Esophagus squamous epithelium (tissue), 5 donors: Measurements from ENCODE around the gene GABBR2. TPM values are rescaled to one million over a fixed set of nuclear protein-coding genes. Genes with fewer than 3 reads are reported as not detected.

Experiments
- DNase-seq: peaks from one replicate; lab custom pipeline; 2025; lab: John Stamatoyannopoulos, UW
- H3K27ac ChIP-seq, 4 donors: fragments of 200-600 bp; sonication (generic); one replicate each; pipeline ENCODE4 v1.5.1; 2016 to 2019; ENCODE audit warnings: mild to moderate bottlenecking in 1 of 4
- H3K27me3 ChIP-seq, 4 donors: fragments of 200-600 bp; sonication (generic); 1 replicate in 3 of 4; 2 replicates in 1 of 4; pipeline versions ENCODE4 v1.5.1 to v1.6.0; 2017 to 2021; ENCODE audit warnings: antibody characterized with exemption in 1 of 4
- H3K36me3 ChIP-seq, 3 donors: fragments of 200-600 bp; sonication (generic); one replicate each; pipeline ENCODE4 v1.5.1; 2016 to 2019
- H3K4me1 ChIP-seq, 3 donors: fragments of 200-600 bp; sonication (generic); one replicate each; pipeline ENCODE4 v1.5.1; 2017 to 2019
- H3K4me3 ChIP-seq, 4 donors: fragments of 200-600 bp; sonication (generic); 1 replicate in 3 of 4; 2 replicates in 1 of 4; pipeline ENCODE4 v1.5.1; 2016 to 2019; ENCODE audit warnings: mild to moderate bottlenecking in 2 of 4, moderate library complexity in 1 of 4
- H3K9me3 ChIP-seq, 3 donors: fragments of 200-600 bp; sonication (generic); one replicate each; pipeline ENCODE4 v1.5.1; 2016 to 2019
- POLR2A ChIP-seq, 4 donors: fragments of 450-650 bp; IDR thresholded peaks; one replicate each; pipeline ENCODE4 v1.6.1; 2017; ENCODE audit warnings: antibody characterized with exemption in 4 of 4, mild to moderate bottlenecking in 4 of 4, moderate library complexity in 3 of 4
- WGBS, 2 donors: methylation state at CpG; one replicate each; pipeline ENCODE4 v1.1.5; 2018; 5-methylcytosine and 5-hydroxymethylcytosine counted together
- intact Hi-C: fragments of 100-400 bp; cut with DNase I; formaldehyde crosslinking; loops from one replicate; pipeline ENCODE4 v1.15.0; 2022
- total RNA-seq, 4 donors: library from RNA; depleted of rRNA; stranded (reverse); fragments of >200 nt; gene quantifications; one replicate each; pipeline ENCODE4 v1.1.0, GENCODE V29; 2016
- TF ChIP-seq, protein P1 (sequence below), 6 experiments: fragments of 450-650 bp in 4 of 6; fragments of 200-600 bp in 2 of 6; sonication (generic) in 2 of 6; IDR thresholded peaks; one replicate each; pipeline ENCODE4 v1.5.1; 2016 to 2019; ENCODE audit warnings: antibody characterized with exemption in 6 of 6, mild to moderate bottlenecking in 4 of 6, moderate library complexity in 4 of 6
- donor health status: DM: yes; HTN: yes; CAD: no.

GABBR2 gene
- total RNA-seq, 4 donors from 2014 or later: not detected

DNA sequence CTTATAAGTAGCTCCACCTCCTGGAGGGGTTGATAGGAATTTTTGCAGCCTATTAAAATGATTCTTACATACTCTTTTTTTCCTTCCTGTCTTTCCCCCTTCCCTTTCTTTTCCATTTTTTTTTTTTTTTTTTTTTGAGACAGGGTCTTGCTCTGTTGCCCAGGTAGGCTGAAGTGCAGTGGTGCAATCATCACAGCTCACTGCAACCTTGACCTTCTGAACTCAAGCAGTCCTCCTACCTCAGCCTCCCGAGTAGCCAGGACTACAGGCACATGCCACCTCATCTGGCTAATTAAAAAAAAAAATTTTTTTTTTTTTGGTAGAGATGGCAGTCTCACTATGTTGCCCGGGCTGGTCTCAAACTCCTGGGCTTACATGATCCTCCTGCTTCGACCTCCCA, 448.9 kb downstream of the GABBR2 start:
- peaks cover 0 to 17% (median 10%) of the 10 kb centered on the region in 3 donors for H3K4me1 ChIP-seq
- H3K9me3 ChIP-seq: no peaks in the 10 kb centered on the region
- H3K4me3 ChIP-seq: no peak overlapping the region
- no peaks in the 10 kb centered on the region for H3K36me3 ChIP-seq
- TF ChIP-seq, protein P1, sequence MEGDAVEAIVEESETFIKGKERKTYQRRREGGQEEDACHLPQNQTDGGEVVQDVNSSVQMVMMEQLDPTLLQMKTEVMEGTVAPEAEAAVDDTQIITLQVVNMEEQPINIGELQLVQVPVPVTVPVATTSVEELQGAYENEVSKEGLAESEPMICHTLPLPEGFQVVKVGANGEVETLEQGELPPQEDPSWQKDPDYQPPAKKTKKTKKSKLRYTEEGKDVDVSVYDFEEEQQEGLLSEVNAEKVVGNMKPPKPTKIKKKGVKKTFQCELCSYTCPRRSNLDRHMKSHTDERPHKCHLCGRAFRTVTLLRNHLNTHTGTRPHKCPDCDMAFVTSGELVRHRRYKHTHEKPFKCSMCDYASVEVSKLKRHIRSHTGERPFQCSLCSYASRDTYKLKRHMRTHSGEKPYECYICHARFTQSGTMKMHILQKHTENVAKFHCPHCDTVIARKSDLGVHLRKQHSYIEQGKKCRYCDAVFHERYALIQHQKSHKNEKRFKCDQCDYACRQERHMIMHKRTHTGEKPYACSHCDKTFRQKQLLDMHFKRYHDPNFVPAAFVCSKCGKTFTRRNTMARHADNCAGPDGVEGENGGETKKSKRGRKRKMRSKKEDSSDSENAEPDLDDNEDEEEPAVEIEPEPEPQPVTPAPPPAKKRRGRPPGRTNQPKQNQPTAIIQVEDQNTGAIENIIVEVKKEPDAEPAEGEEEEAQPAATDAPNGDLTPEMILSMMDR (IDR thresholded peaks at IDR 0.05): no peak
- no peak for TF ChIP-seq POLR2A (IDR thresholded peaks at IDR 0.05)
- DNase-seq: no peak
- H3K27ac ChIP-seq: no peak overlapping the region
- 86 to 100% methylated on average over 2 of the region's 3 CpGs for WGBS, 2 donors
- H3K27me3 ChIP-seq: no peaks in the 10 kb centered on the region
- intact Hi-C loops: loop anchor here (5.0 kb wide), 1 partner anchor 52 kb away; no protein-coding TSS in a partner anchor

DNA sequence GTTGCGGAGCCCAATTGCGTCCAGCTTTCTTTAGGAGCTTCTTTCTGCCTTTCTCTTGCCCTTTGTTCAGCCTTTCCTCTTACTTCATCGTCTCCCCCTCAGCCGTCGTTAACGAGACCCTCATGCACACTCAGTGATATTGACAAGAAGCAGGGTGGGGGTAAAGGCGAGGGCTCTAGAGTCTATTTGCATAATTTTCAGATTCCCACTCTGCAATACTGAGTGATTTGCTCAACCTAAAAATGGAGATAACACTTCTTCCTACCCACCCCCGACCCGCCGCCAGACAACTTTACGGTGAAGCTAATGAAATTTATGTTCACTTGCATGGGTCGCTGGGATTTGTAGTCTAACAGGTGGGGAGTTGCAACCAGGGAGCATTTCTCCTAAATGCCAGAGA, 452.0 kb downstream of the GABBR2 start:
- Histone ChIP-seq H3K4me1 (peaks cover 23 to 47% (median 38%) of the 10 kb centered on the region in 3 donors), H3K27ac (peak overlapping the region; percentile 95 to 99 (median 98)), H3K4me3 (peak overlapping the region; percentile 78 to 96 (median 88)), H3K27me3 (no peaks in the 10 kb centered on the region), H3K9me3 (no peaks in the 10 kb centered on the region), H3K36me3 (no peaks in the 10 kb centered on the region)
- DNase-seq: no peak
- 3 to 4% methylated on average over 12 of the region's 12 CpGs for WGBS, 2 donors
- intact Hi-C loops: no loop called here
- TF ChIP-seq POLR2A (IDR thresholded peaks at IDR 0.05): no peak
- TF ChIP-seq, protein P1 (IDR thresholded peaks at IDR 0.05): no peak

DNA sequence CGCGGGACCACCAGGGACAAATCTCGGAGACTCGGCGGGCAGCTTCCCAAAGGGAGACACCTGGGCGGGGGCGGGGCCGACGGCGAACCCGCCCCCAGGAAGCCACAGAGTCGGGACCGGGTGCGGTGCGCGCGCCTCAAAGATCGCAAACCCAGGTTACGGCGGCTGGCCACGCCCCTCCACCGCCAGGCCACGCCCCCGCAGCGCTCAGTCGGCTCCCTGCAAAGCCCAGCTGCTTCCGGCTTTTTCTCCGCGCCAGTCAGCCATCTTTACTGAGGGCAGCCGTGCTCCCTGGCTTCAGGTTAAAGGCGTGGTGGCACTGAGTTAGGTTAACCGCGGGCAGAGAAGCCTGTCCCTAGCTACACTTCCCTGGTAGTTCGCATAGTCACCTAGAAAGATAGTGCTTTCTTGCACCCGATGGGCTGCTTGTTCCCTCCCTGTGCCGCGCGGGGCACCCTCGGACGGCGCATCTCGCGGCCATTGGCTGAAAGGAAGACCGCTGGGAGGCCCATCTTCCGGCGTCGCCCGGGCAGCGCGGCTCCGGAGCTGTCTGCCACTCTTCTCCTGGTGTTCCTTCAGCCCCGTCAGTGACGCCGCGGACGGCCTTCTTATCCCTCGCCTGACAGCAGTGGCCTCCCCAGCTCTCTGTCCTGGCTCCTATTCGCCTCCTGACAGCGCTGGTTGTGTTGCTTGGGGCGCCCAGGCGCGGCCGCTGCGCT, 453.0 kb downstream of the GABBR2 start, which contains the start of gene TBC1D2:
Gene TBC1D2, minus strand, starts transcription at position 72 of the 719 bp plus-strand sequence. CDS start 108 bp downstream, outside the sequence.
- intact Hi-C loops: no loop called here
- peak within 1 kb of the TSS; percentile 95 to 99 (median 98) for H3K27ac ChIP-seq
- no peaks in the 10 kb centered on the region for H3K27me3 ChIP-seq
- WGBS, 2 donors: 0% methylated on average over 14 to 53 of the region's 64 CpGs
- H3K36me3 ChIP-seq: peaks cover 0 to 3% (median 0%) of the 10 kb centered on the region in 3 donors
- DNase-seq: peak; percentile 81
- no peaks in the 10 kb centered on the region for H3K9me3 ChIP-seq
- H3K4me3 ChIP-seq: peak within 1 kb of the TSS; percentile 78 to 96 (median 88)
- TF ChIP-seq, protein P1 (IDR thresholded peaks at IDR 0.05): peak in 2 of 6 experiments; percentile 9 to 23
- peak in 2 of 4 donors; percentile 68 to 71 for TF ChIP-seq POLR2A (IDR thresholded peaks at IDR 0.05)
- H3K4me1 ChIP-seq: peaks cover 32 to 57% (median 47%) of the 10 kb centered on the region in 3 donors

DNA sequence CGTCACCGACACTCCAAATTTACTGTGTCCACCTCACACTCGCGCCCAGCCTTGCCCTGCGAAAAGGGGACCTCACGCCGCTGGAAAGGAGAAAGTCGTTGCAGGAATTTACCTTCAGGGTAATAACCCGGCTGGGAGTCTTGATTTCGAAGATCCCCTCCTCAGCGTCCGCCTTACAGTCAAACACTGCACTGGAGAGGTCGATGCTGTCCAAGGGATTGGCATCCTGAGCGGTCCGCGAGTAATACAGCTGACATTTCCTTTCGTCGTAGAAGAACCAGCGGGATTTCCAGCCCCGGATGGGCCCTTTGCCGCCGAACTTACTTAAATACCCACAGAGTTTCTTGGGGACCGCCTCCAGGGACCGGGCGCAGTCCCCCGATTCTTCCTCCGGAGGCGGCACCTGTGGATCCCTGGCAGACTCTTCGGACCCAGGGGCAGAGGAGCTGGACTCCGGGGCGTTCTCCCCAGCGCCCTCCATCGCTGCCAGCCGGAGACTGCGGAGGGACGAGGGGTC, 453.6 kb downstream of the GABBR2 start:
- 1 to 20% methylated on average over 11 to 24 of the region's 36 CpGs for WGBS, 2 donors
- intact Hi-C loops: no loop called here
- peaks cover 38 to 63% (median 53%) of the 10 kb centered on the region in 3 donors for H3K4me1 ChIP-seq

More for the DNA sequence above, 453.6 kb downstream of the GABBR2 start:
- Histone ChIP-seq H3K27ac (peak overlapping the region; percentile 95 to 99 (median 98)), H3K4me3 (peak overlapping the region; percentile 78 to 96 (median 88)), H3K9me3 (no peaks in the 10 kb centered on the region), H3K36me3 (peaks cover 0 to 10% (median 0%) of the 10 kb centered on the region in 3 donors), H3K27me3 (no peaks in the 10 kb centered on the region)
- no peak for DNase-seq
- TF ChIP-seq, protein P1 (IDR thresholded peaks at IDR 0.05): no peak
- TF ChIP-seq POLR2A (IDR thresholded peaks at IDR 0.05): no peak
